Neural progenitor cell (in vitro differentiated cells): ENCODE measurements around the gene INPP4A. TPM values are rescaled to one million over a fixed set of nuclear protein-coding genes. Genes with fewer than 3 reads are reported as not detected.

Source experiments
- DNase-seq: peaks from one replicate; pipeline ENCODE4 v3.0.0-alpha.2; 2016; ENCODE audit warnings: low spot score
- H2AFZ ChIP-seq: fragments of 200-600 bp; sonication (generic); replicated peaks from 2 replicates; pipeline ENCODE4 v1.6.1; 2016; ENCODE audit warnings: antibody characterized with exemption
- H3F3A ChIP-seq: fragments of 200-600 bp; sonication (generic); 2 replicates; pipeline ENCODE4 v1.6.1; 2016; ENCODE audit warnings: antibody characterized with exemption, low read depth
- H3K27ac ChIP-seq: fragments of 200-600 bp; sonication (generic); 2 replicates; pipeline ENCODE4 v1.5.1; 2016; ENCODE audit warnings: mild to moderate bottlenecking
- H3K27me3 ChIP-seq: fragments of 200-600 bp; sonication (generic); 2 replicates; pipeline ENCODE4 v1.6.1; 2016; ENCODE audit warnings: mild to moderate bottlenecking, moderate library complexity
- H3K36me3 ChIP-seq: fragments of 200-600 bp; sonication (generic); 2 replicates; pipeline ENCODE4 v1.5.1; 2016
- H3K4me1 ChIP-seq: fragments of 200-600 bp; sonication (generic); 2 replicates; pipeline ENCODE4 v1.6.1; 2016; ENCODE audit warnings: mixed run types
- H3K4me2 ChIP-seq: fragments of 200-600 bp; sonication (generic); 2 replicates; pipeline ENCODE4 v1.6.1; 2016
- H3K4me3 ChIP-seq: fragments of 200-600 bp; sonication (generic); 2 replicates; pipeline ENCODE4 v1.5.1; 2016
- H3K79me2 ChIP-seq: fragments of 200-600 bp; sonication (generic); 2 replicates; pipeline ENCODE4 v1.6.1; 2016; ENCODE audit warnings: low read depth
- H3K9ac ChIP-seq: fragments of 200-600 bp; sonication (generic); 2 replicates; pipeline ENCODE4 v1.6.1; 2016
- H3K9me3 ChIP-seq: fragments of 200-600 bp; sonication (generic); 2 replicates; pipeline ENCODE4 v1.5.1; 2016; ENCODE audit warnings: low read depth
- H4K20me1 ChIP-seq: fragments of 200-600 bp; sonication (generic); 2 replicates; pipeline ENCODE4 v1.6.1; 2016; ENCODE audit warnings: low read depth
- H3K27ac Mint-ChIP-seq: 3 replicates; pipeline ENCODE4 v1.8.0; 2021; ENCODE audit warnings: mixed read lengths
- H3K27me3 Mint-ChIP-seq: 2 replicates; pipeline ENCODE4 v1.8.0; 2022; ENCODE audit warnings: low read depth, mild to moderate bottlenecking, inconsistent platforms, moderate library complexity, mixed read lengths; ENCODE audit not compliant: insufficient read depth
- H3K36me3 Mint-ChIP-seq: 3 replicates; pipeline ENCODE4 v1.8.0; 2021; ENCODE audit warnings: mixed read lengths
- H3K4me1 Mint-ChIP-seq: 3 replicates; pipeline ENCODE4 v1.8.0; 2021; ENCODE audit warnings: mixed read lengths
- H3K4me3 Mint-ChIP-seq: 3 replicates; pipeline ENCODE4 v1.8.0; 2021; ENCODE audit warnings: mild to moderate bottlenecking, moderate library complexity, mixed read lengths
- H3K9me3 Mint-ChIP-seq: 3 replicates; pipeline ENCODE4 v1.8.0; 2020; ENCODE audit warnings: mixed read lengths
- CTCF ChIP-seq: fragments of 200-600 bp; sonication (generic); IDR thresholded peaks from 2 replicates; pipeline ENCODE4 v1.5.1; 2017; ENCODE audit warnings: antibody characterized with exemption, mild to moderate bottlenecking
- EZH2 ChIP-seq: fragments of 200-600 bp; sonication (generic); IDR thresholded peaks from 2 replicates; pipeline ENCODE4 v1.6.1; 2017; ENCODE audit warnings: antibody characterized with exemption, mild to moderate bottlenecking, moderate library complexity
- EZH2phosphoT487 ChIP-seq: fragments of 200-600 bp; sonication (generic); IDR thresholded peaks from 2 replicates; pipeline ENCODE4 v1.6.1; 2017; ENCODE audit warnings: antibody characterized with exemption
- total RNA-seq: library from RNA; depleted of rRNA; stranded (reverse); fragments of >200 nt; gene quantifications from 2 replicates; pipeline ENCODE4 v1.2.3, GENCODE V29; 2015; ENCODE audit warnings: low replicate concordance

Gene INPP4A
- total RNA-seq, 1 donor from 2014 or later: 35.1 TPM

GRCh38 chr2:98519851-98520250 is 75.2 kb downstream of the INPP4A start:
- peaks cover 18% of the 10 kb centered on the region for H3K36me3 Mint-ChIP-seq
- no peaks in the 10 kb centered on the region for H3K9me3 Mint-ChIP-seq
- Histone ChIP-seq H3K79me2 (peaks cover 4% of the 10 kb centered on the region), H3F3A (no peaks in the 10 kb centered on the region), H3K36me3 (no peaks in the 10 kb centered on the region), H3K4me1 (peaks cover 2% of the 10 kb centered on the region), H3K4me3 (no peak overlapping the region), H3K4me2 (no peak overlapping the region), H3K27ac (no peak overlapping the region), H3K9ac (no peak overlapping the region), H3K9me3 (no peaks in the 10 kb centered on the region), H2AFZ (no peak overlapping the region), H4K20me1 (no peaks in the 10 kb centered on the region), H3K27me3 (no peaks in the 10 kb centered on the region)
- H3K27ac Mint-ChIP-seq: no peak overlapping the region
- no peak for DNase-seq
- H3K4me3 Mint-ChIP-seq: no peak overlapping the region
- peaks cover 10% of the 10 kb centered on the region for H3K4me1 Mint-ChIP-seq
- H3K27me3 Mint-ChIP-seq: no peaks in the 10 kb centered on the region
- TF ChIP-seq EZH2 (no peak), CTCF (no peak), EZH2phosphoT487 (no peak)

GRCh38 chr2:98520806-98521205 is 76.1 kb downstream of the INPP4A start:
- Mint-ChIP-seq H3K4me3 (no peak overlapping the region), H3K27ac (no peak overlapping the region), H3K36me3 (peaks cover 22% of the 10 kb centered on the region), H3K27me3 (no peaks in the 10 kb centered on the region), H3K9me3 (no peaks in the 10 kb centered on the region), H3K4me1 (peaks cover 3% of the 10 kb centered on the region)
- no peak overlapping the region for H3K27ac ChIP-seq
- no peak overlapping the region for H2AFZ ChIP-seq
- H3K4me2 ChIP-seq: no peak overlapping the region
- peaks cover 3% of the 10 kb centered on the region for H3K79me2 ChIP-seq
- TF ChIP-seq EZH2phosphoT487 (no peak), CTCF (no peak), EZH2 (no peak)
- H3K4me1 ChIP-seq: no peaks in the 10 kb centered on the region
- DNase-seq: no peak
- no peaks in the 10 kb centered on the region for H4K20me1 ChIP-seq
- no peak overlapping the region for H3K4me3 ChIP-seq
- no peaks in the 10 kb centered on the region for H3K9me3 ChIP-seq
- no peaks in the 10 kb centered on the region for H3F3A ChIP-seq
- no peak overlapping the region for H3K9ac ChIP-seq
- H3K27me3 ChIP-seq: no peaks in the 10 kb centered on the region
- no peaks in the 10 kb centered on the region for H3K36me3 ChIP-seq

- no peaks in the 10 kb centered on the region for H3F3A ChIP-seq
- H3K36me3 ChIP-seq: no peaks in the 10 kb centered on the region
- TF ChIP-seq CTCF (no peak), EZH2 (no peak), EZH2phosphoT487 (no peak)
- H3K27ac ChIP-seq: no peak overlapping the region
- no peaks in the 10 kb centered on the region for H3K79me2 ChIP-seq
- H3K9me3 Mint-ChIP-seq: no peaks in the 10 kb centered on the region
- peaks cover 20% of the 10 kb centered on the region for H3K36me3 Mint-ChIP-seq
- H3K9me3 ChIP-seq: no peaks in the 10 kb centered on the region
- no peak overlapping the region for H2AFZ ChIP-seq
- no peaks in the 10 kb centered on the region for H3K4me1 ChIP-seq
- no peak overlapping the region for H3K27ac Mint-ChIP-seq
- peaks cover under 1% of the 10 kb centered on the region for H3K4me1 Mint-ChIP-seq
- H3K4me3 ChIP-seq: no peak overlapping the region
- H3K27me3 Mint-ChIP-seq: no peaks in the 10 kb centered on the region
- H4K20me1 ChIP-seq: no peaks in the 10 kb centered on the region
- no peak overlapping the region for H3K9ac ChIP-seq
- DNase-seq: no peak
- H3K4me2 ChIP-seq: no peak overlapping the region
- H3K4me3 Mint-ChIP-seq: no peak overlapping the region
- H3K27me3 ChIP-seq: no peaks in the 10 kb centered on the region
These were observed 76.6 kb downstream of the INPP4A start for GRCh38 chr2:98521266-98521665.
